ENCODE data around the gene PTPRN2.

Gene PTPRN2

GRCh38 chr7:157816086-157816485 is 771.5 kb downstream of the PTPRN2 start:
- ChIA-PET CTCF (no interaction called here), POLR2A (no interaction called here)
- DNase-seq (ENCODE audit: extremely low spot score), result no peak
- TF ChIP-seq NFRKB (IDR thresholded peaks at IDR 0.05) (no peak), ZNF384 (IDR thresholded peaks at IDR 0.05) (no peak), BHLHE40 (IDR thresholded peaks at IDR 0.05; ENCODE audit: borderline replicate concordance) (no peak), L3MBTL2 (conservative IDR thresholded peaks at IDR 0.05) (no peak), FOXK2 (IDR thresholded peaks at IDR 0.05) (no peak), HDGF (IDR thresholded peaks at IDR 0.05; ENCODE audit: borderline replicate concordance) (no peak), ARNT (IDR thresholded peaks at IDR 0.05) (no peak), ELF4 (IDR thresholded peaks at IDR 0.05) (no peak), FOXA1 (IDR thresholded peaks at IDR 0.05) (no peak), SUZ12 (IDR thresholded peaks at IDR 0.05) (no peak), SP1 (IDR thresholded peaks at IDR 0.05) (no peak), CTBP1 (IDR thresholded peaks at IDR 0.05; ENCODE audit: borderline replicate concordance) (no peak), FOXM1 (IDR thresholded peaks at IDR 0.05; ENCODE audit: borderline replicate concordance) (no peak)
- TF ChIP-seq, protein P1, sequence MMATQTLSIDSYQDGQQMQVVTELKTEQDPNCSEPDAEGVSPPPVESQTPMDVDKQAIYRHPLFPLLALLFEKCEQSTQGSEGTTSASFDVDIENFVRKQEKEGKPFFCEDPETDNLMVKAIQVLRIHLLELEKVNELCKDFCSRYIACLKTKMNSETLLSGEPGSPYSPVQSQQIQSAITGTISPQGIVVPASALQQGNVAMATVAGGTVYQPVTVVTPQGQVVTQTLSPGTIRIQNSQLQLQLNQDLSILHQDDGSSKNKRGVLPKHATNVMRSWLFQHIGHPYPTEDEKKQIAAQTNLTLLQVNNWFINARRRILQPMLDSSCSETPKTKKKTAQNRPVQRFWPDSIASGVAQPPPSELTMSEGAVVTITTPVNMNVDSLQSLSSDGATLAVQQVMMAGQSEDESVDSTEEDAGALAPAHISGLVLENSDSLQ (IDR thresholded peaks at IDR 0.05), result no peak

DNA sequence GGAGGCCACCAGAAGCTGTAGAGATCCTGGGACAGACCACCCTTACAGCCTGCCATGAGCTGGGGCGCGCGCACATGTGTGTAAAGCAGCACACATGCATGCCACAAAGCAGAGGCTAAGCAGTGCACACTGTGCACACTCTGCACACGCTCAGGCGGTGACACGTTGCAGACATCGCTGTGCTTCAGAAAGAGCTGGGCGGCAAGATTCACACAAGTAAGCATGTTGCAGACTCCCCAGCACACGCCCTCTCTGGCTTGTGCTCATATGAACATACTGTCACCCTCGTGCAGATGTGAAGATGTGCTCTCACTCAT is 772.0 kb downstream of the PTPRN2 start:
- ChIA-PET POLR2A (no interaction called here), CTCF (no interaction called here)
- DNase-seq (ENCODE audit: extremely low spot score), result no peak
- TF ChIP-seq L3MBTL2 (conservative IDR thresholded peaks at IDR 0.05) (no peak), FOXM1 (IDR thresholded peaks at IDR 0.05; ENCODE audit: borderline replicate concordance) (no peak)

GRCh38 chr7:157814931-157815705 is 772.5 kb downstream of the PTPRN2 start:
- no peak for TF ChIP-seq NFRKB (IDR thresholded peaks at IDR 0.05)
- no peak for TF ChIP-seq LEF1 (IDR thresholded peaks at IDR 0.05; ENCODE audit: borderline replicate concordance)
- no peak for TF ChIP-seq FOXK2 (IDR thresholded peaks at IDR 0.05)
- no peak for TF ChIP-seq L3MBTL2 (conservative IDR thresholded peaks at IDR 0.05)
- TF ChIP-seq CTBP1 (IDR thresholded peaks at IDR 0.05; ENCODE audit: borderline replicate concordance), result no peak
- TF ChIP-seq BHLHE40 (IDR thresholded peaks at IDR 0.05; ENCODE audit: borderline replicate concordance), result no peak
- no peak for TF ChIP-seq HDGF (IDR thresholded peaks at IDR 0.05; ENCODE audit: borderline replicate concordance)
- TF ChIP-seq ELF4 (IDR thresholded peaks at IDR 0.05), result no peak
- TF ChIP-seq FOXA1 (IDR thresholded peaks at IDR 0.05), result no peak
- TF ChIP-seq TARDBP (IDR thresholded peaks at IDR 0.05), result no peak
- no peak for TF ChIP-seq SP1 (IDR thresholded peaks at IDR 0.05)
- no peak for TF ChIP-seq ARNT (IDR thresholded peaks at IDR 0.05)
- TF ChIP-seq, protein P1 (IDR thresholded peaks at IDR 0.05), result no peak
- TF ChIP-seq SUZ12 (IDR thresholded peaks at IDR 0.05), result no peak
- no peak for TF ChIP-seq ZNF384 (IDR thresholded peaks at IDR 0.05)
- no peak for TF ChIP-seq FOXM1 (IDR thresholded peaks at IDR 0.05; ENCODE audit: borderline replicate concordance)
- no peak for DNase-seq (ENCODE audit: extremely low spot score)
- POLR2A ChIA-PET, result no interaction called here
- CTCF ChIA-PET, result no interaction called here

DNA sequence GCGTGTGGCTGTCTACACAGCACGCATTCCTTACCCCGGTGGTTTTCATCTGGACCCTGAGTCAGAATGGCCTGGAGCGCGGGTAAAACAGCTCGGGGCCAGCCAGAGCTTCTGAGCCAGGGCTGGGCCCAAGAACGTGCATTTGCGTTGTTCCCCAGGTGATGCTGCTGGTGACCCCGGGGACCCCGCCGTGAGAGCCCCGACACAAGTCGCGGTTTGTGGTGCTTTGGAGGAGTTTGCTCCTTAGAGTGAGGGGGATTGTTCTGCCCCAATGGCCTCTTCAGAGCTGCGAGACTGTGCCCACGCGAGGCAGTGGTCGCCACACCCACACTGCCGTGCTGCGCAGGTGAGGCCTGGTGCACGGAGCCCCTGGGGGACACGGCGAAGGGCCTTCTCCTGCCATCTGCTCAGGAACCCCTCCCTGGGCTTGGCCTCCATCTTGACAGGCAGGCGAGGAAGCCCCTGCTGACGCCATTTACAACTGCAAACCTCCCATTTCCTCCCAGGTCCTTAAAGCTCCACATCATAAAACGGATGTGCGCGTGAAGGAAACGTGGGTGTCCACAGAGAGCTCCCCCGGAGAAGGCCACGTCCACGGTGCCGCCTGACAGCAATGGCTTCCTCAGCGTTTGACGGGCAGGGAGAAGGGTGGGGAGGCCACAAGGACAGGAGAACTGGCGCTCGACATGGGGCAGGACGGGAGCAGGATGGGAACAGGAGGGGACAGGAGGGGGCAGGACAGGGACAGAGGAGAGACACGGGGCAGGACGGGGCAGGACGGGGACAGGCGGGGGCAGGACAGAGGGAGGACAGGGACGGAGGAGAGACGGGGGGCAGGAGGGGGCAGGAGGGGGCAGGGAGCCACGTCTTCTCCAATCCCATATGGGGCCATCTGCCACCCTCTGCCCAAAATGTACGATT is 773.6 kb downstream of the PTPRN2 start:
- no peak for DNase-seq (ENCODE audit: extremely low spot score)
- TF ChIP-seq ARNT (IDR thresholded peaks at IDR 0.05) (no peak), BHLHE40 (IDR thresholded peaks at IDR 0.05; ENCODE audit: borderline replicate concordance) (no peak), FOXK2 (IDR thresholded peaks at IDR 0.05) (no peak), NFRKB (IDR thresholded peaks at IDR 0.05) (no peak), L3MBTL2 (conservative IDR thresholded peaks at IDR 0.05) (no peak), TARDBP (IDR thresholded peaks at IDR 0.05) (no peak), SP1 (IDR thresholded peaks at IDR 0.05) (no peak), SUZ12 (IDR thresholded peaks at IDR 0.05) (no peak), CTBP1 (IDR thresholded peaks at IDR 0.05; ENCODE audit: borderline replicate concordance) (no peak), ELF4 (IDR thresholded peaks at IDR 0.05) (no peak), LEF1 (IDR thresholded peaks at IDR 0.05; ENCODE audit: borderline replicate concordance) (no peak), FOXA1 (IDR thresholded peaks at IDR 0.05) (no peak), HDGF (IDR thresholded peaks at IDR 0.05; ENCODE audit: borderline replicate concordance) (no peak), ZNF384 (IDR thresholded peaks at IDR 0.05) (no peak), FOXM1 (IDR thresholded peaks at IDR 0.05; ENCODE audit: borderline replicate concordance) (no peak)
- TF ChIP-seq, protein P1 (IDR thresholded peaks at IDR 0.05), result no peak
- POLR2A ChIA-PET, result no interaction called here
- CTCF ChIA-PET, result no interaction called here

- TF ChIP-seq ARNT (IDR thresholded peaks at IDR 0.05), result no peak
- no peak for TF ChIP-seq TARDBP (IDR thresholded peaks at IDR 0.05)
- no peak for TF ChIP-seq LEF1 (IDR thresholded peaks at IDR 0.05; ENCODE audit: borderline replicate concordance)
- no peak for TF ChIP-seq BHLHE40 (IDR thresholded peaks at IDR 0.05; ENCODE audit: borderline replicate concordance)
- no peak for TF ChIP-seq ELF4 (IDR thresholded peaks at IDR 0.05)
- no peak for TF ChIP-seq ZNF384 (IDR thresholded peaks at IDR 0.05)
- no peak for TF ChIP-seq CTBP1 (IDR thresholded peaks at IDR 0.05; ENCODE audit: borderline replicate concordance)
- no peak for TF ChIP-seq FOXM1 (IDR thresholded peaks at IDR 0.05; ENCODE audit: borderline replicate concordance)
- TF ChIP-seq NFRKB (IDR thresholded peaks at IDR 0.05), result no peak
- TF ChIP-seq FOXA1 (IDR thresholded peaks at IDR 0.05), result no peak
- no peak for TF ChIP-seq SP1 (IDR thresholded peaks at IDR 0.05)
- no peak for TF ChIP-seq SUZ12 (IDR thresholded peaks at IDR 0.05)
- TF ChIP-seq L3MBTL2 (conservative IDR thresholded peaks at IDR 0.05), result no peak
- TF ChIP-seq, protein P1 (IDR thresholded peaks at IDR 0.05), result no peak
- TF ChIP-seq FOXK2 (IDR thresholded peaks at IDR 0.05), result no peak
- TF ChIP-seq HDGF (IDR thresholded peaks at IDR 0.05; ENCODE audit: borderline replicate concordance), result no peak
- DNase-seq (ENCODE audit: extremely low spot score), result no peak
- CTCF ChIA-PET, result no interaction called here
- POLR2A ChIA-PET, result no interaction called here
Observed at GRCh38 chr7:157813053-157813452, 774.6 kb downstream of the PTPRN2 start.
